Activated CD8-positive, alpha-beta memory T cell treated with anti-CD3 and anti-CD28 coated beads for 48 hours (primary cell): ENCODE data around the gene VTA1.
"Not testable (repeated sequence)": the region's sequence is repeated elsewhere in the genome, so short reads cannot be mapped to it uniquely, and the experiment has no call there.

Source experiments
- DNase-seq, 3 experiments: peaks; one replicate each; pipeline ENCODE4 v3.0.0-alpha.2; 2020; ENCODE audit warnings: low read depth in 2 of 3, low spot score in 2 of 3

VTA1 gene

DNA sequence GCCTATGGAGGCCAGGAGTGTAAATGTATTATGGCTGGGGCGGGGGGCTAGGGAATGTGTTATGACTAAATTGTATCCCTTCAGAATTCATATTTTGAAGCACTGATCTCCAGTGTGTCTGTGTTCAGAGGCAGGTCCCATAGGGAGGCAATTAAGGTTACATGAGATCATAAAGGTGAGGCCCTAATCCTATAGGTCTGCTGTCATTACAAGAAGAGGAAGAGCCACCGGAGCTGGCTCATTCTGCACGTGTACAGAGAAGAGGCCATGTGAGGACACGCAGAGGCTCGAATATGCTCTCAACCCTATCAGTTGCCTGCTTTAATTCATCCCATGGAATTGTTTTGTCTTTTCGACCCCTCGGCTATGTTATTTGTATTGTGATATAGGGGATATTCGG, 76.9 kb downstream of the VTA1 start:
- DNase-seq = no peak

- no peak for DNase-seq
Observed at GRCh38 chr6:142225115-142225514, 78.1 kb downstream of the VTA1 start.

GRCh38 chr6:142225552-142225951, 78.5 kb downstream of the VTA1 start:
- DNase-seq = no peak

- DNase-seq = no peak
Observed at GRCh38 chr6:142226731-142227130, 79.7 kb downstream of the VTA1 start.

GRCh38 chr6:142229518-142230270, 82.6 kb downstream of the VTA1 start:
- not testable (repeated sequence) for DNase-seq

DNA sequence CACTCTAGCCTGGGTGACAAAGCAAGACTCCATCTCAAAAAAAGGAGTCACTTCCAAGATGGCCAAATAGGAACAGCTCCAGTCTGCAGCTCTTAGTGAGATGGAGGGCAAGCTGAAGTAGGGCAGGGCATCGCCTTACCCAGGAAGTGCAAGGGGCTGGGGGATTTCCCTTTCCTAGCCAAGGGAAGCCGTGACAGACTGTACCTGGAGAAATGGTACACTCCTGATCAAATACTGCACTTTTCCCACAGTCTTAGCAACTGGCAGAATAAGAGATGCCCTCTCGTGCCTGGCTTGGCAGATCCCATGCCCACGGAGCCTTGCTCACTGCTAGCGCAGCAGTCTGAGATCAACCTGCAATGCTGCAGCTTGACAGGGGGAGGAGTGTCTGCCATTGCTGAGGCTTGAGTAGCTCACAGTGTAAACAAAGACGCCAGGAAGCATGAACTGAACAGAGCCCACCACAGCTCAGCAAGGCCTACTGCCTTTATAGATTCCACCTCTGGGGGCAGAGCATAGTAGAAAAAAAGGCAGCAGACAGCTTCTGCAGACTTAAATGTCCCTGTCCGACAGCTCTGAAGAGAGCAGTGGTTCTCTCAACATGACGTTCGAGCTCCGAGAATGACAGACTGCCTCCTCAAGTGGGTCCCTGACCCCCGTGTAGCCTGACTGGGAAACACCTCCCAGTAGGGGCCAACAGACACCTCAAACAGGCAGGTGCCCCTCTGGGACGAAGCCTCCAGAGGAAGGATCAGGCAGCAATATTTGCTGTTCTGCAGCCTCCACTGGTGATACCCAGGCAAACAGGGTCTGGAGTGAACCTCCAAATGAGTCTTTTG, 85.4 kb downstream of the VTA1 start:
- DNase-seq = peak in 1 of 3 experiments; percentile 5

GRCh38 chr6:142233945-142234682, 87.1 kb downstream of the VTA1 start:
- no peak for DNase-seq

DNA sequence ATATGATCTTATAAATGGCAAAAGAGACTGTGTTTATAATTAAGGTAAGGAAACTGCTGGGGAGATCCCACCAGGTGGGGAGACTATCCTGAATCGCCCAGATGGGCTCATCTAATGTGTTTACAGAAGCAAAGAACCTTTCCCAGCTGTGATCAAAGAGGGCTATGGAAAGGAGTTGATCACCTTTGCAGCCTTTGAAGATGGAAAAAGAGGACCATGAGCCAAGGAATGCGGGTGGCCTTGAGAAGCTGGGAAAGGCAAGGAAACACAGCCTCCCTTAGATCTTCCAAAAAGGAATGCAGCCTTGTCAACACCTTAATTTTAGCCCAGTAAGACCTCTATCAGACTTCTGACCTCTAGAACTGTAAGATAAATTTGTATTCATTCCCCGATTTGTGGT, 88.2 kb downstream of the VTA1 start:
- DNase-seq = no peak

DNA sequence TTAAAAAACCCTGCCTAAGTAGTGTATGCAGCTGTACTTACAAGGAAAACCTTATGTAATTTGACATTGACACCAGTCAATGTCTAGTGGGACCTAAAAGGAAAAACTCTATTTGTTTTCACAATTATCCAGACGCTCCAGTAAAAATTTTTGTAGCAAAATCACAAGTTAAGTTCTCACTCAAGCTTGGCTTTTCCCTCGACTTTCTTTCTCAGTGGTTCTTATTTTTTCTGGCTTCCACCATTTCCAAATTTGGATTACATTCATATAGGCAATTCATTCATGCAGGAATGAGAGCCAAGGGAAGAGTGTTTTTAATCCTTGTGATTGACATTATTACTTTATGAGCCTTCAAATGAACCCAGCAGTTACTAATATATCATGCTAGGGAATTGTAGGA, 88.7 kb downstream of the VTA1 start:
- DNase-seq = no peak

GRCh38 chr6:142236691-142237090, 89.6 kb downstream of the VTA1 start:
- DNase-seq = no peak

- no peak for DNase-seq
Observed at GRCh38 chr6:142238881-142239280, 91.8 kb downstream of the VTA1 start.

- no peak for DNase-seq
Observed at GRCh38 chr6:142240179-142240578, 93.1 kb downstream of the VTA1 start.

DNA sequence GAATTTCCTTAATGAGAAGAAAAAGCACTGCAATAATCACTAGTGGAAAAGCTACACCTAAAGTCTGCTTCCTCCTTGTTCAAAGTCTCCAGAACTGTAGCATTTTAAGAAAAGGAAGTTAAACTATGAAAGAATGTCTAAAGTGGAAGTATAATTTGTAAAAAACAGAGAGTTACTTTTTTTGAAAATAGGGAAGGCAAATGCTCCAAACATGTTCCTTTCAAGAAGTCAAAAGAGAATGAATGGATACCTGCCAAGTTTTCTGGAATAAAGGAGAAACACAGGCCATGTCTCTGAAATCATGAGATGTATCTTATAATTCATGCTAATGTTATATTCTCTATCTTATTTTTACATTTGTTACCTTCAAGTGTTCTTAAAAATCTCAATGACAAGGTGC, 94.0 kb downstream of the VTA1 start:
- no peak for DNase-seq

DNA sequence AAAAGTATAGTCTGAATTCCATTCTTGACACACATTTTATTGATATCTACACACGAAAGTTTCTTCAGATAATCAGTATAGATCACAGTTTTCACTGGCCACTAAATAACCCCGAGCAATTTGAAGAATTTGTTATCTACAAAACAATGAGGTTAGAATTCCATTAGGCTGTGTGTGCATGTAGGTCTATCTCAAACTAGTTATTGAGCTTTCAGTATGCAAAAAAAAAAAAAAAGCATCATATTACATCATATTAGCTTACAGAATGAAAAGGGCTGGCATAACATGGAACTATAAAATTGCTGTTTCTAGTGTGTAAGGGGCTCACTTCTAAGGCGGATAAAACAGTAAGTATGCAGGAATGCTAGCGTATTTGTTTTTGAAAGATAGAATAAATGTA, 95.2 kb downstream of the VTA1 start:
- no peak for DNase-seq

DNA sequence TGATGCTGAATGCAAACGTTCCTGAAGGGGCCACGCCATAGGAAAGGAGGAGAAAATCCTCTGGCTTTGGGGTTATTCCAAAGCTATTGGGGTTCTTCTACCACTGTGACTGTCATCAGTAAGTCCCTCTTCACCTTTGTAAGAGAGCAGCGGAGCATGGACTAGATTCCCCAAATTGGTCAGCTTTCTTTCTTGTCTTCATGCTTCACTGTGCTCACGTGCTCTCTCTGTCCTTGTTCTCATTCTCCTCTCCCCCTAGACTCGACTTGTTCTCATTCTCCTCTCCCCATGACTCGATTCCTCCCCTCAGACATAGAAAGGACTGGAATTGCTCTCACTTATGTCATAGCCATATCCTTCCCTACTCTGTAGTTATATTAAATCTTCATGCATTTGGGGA, 99.9 kb downstream of the VTA1 start:
- DNase-seq = no peak

- DNase-seq = no peak
Observed at GRCh38 chr6:142249266-142249665, 102.2 kb downstream of the VTA1 start.

DNA sequence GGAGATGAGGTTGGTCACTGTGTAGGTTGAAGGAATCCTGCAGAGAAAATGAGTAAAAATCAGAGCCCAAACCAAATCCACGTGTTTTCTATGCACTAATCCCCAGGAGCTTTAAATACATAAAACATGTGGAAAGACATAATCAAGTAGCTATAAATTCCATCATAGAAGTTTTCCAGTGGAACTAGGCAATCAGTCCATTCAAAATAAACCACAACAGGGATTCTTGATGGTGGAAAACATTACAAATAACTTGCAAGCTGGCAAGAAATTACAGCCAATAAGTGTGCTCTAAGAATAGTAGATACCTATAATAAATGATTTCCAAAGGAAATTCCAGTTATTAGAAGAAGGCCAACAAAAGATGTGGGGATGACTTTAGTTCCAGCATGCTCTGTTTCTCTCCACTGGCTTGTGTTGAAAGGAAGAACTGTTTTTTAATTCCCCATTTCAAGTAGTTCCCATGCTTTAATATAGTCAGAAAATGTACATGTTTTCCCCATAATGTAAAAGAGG, 104.9 kb downstream of the VTA1 start:
- no peak for DNase-seq

DNA sequence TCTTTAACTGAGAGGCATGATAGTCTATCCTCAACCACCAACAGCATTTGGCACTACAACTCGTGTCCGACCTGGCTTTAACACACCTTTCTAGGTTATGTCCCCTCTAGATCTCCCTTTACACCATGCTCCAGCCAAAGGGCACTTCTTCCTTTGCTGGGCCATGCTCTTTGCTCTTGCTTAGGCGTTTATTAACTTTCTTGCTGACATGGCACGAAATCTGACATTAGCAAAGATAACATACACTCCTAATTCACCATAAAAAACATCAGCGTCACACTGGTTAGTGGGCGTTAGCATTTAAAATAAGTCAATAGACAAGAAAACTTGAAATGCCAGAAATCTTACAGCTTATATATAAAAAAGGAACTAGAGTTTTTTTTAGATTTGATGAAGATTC, 107.5 kb downstream of the VTA1 start:
- no peak for DNase-seq

DNA sequence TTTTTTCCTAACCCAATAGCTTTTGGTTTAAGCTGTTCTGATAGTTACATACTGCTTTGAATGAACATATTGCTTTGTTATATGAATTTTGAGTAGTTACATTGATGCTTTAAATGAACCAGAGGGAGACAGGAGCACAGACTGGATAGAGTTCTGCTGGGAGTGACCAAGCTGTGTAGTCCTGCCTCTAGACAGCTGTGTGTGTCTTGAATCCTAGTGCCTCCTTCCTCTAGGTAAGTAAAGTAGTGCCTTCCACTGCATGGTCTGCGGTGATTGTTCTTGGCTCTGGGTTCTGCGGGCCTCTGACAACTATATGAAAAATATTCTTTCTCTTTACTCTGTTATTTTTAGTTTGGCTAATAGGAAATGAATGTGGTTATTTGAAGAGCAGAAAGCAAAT, 108.7 kb downstream of the VTA1 start:
- no peak for DNase-seq

GRCh38 chr6:142258305-142258704, 111.2 kb downstream of the VTA1 start:
- no peak for DNase-seq

GRCh38 chr6:142258757-142259156, 111.7 kb downstream of the VTA1 start:
- no peak for DNase-seq

DNA sequence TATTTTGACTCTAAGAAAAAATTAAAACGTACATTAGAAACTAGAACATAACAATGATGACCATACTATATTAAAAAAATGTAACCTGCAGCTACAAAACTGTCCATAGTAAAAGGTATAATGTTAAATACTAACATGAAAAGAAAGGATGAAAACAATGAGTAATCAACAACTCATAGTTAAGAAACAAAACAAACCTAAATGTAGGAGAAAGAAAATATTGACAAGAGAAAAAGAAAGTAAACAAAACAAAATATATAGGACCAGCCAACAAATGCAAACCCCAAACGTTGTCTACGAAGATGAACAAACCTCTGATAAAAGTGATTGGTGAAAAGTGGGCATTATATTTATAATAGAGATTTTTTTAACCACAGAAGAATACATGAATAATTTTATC, 113.7 kb downstream of the VTA1 start:
- DNase-seq = no peak
